Endothelial cell of umbilical vein (primary cell): Measurements from ENCODE around the gene ATP6V1F. TPM values are rescaled to one million over a fixed set of nuclear protein-coding genes. Genes with fewer than 3 reads are reported as not detected.

ENCODE experiments used
- BruUV-seq: library from RNA; stranded (reverse); fragments of 400-500 nt; replicated peaks from 2 replicates; lab custom pipeline; 2021; lab: Mats Ljungman, UMichigan
- CTCF ChIA-PET: fragments of 300-600, 350-600 bp; sonication (Branson Sonifier 250); formaldehyde crosslinking; loops from one replicate; lab custom pipeline; 2021; ENCODE audit warnings: antibody characterized with exemption, inconsistent platforms; lab: Charles Lee
- POLR2A ChIA-PET: fragments of 300-600, 350-600 bp; sonication (Branson Sonifier 250); formaldehyde crosslinking; loops from one replicate; lab custom pipeline; 2021; ENCODE audit warnings: antibody characterized with exemption, inconsistent platforms; lab: Charles Lee
- DNase-seq: peaks from one replicate; pipeline ENCODE4 v3.0.0-alpha.2; 2011; ENCODE audit warnings: low read depth, low spot score
- FAIRE-seq: peaks from 2 replicates; lab custom pipeline; 2011; peaks lifted over from hg19 to GRCh38; lab: Jason Lieb, UNC
- H2AFZ ChIP-seq: 2 replicates; pipeline ENCODE4 v1.6.0; 2012; ENCODE audit warnings: low read depth, low read length, control low read depth, inconsistent platforms
- H3K27ac ChIP-seq: 2 replicates; pipeline ENCODE4 v1.5.1; 2011; ENCODE audit warnings: low read depth, mild to moderate bottlenecking, control low read depth, low read length, moderate library complexity; ENCODE audit not compliant: insufficient read depth
- H3K27me3 ChIP-seq, 2 experiments: 2 replicates each; pipeline versions ENCODE4 v1.6.0 to v1.6.1; 2011; ENCODE audit warnings: low read length in 2 of 2, mixed read lengths in 1 of 2; ENCODE audit not compliant: control insufficient read depth in 2 of 2, insufficient read depth in 2 of 2
- H3K36me3 ChIP-seq, 2 experiments: 2 replicates in 1 of 2; 3 replicates in 1 of 2; pipeline ENCODE4 v1.5.1; 2011; ENCODE audit warnings: low read length in 2 of 2, mild to moderate bottlenecking in 1 of 2, moderate library complexity in 1 of 2; ENCODE audit not compliant: control insufficient read depth in 2 of 2, insufficient read depth in 2 of 2; ENCODE audit errors: extremely low read depth in 1 of 2
- H3K4me1 ChIP-seq: 3 replicates; pipeline ENCODE4 v1.5.1; 2011; ENCODE audit warnings: mild to moderate bottlenecking, low read length; ENCODE audit not compliant: control insufficient read depth, insufficient read depth; ENCODE audit errors: extremely low read depth
- H3K4me2 ChIP-seq: 2 replicates; pipeline ENCODE4 v1.6.1; 2011; ENCODE audit warnings: low read length, control low read depth, mixed read lengths; ENCODE audit not compliant: insufficient read depth
- H3K4me3 ChIP-seq, 3 experiments: fragments of 200-600 bp in 1 of 3; sonication (generic), shearing (Covaris generic) in 1 of 3; replicated peaks in 1 of 3; 2 replicates each; pipeline ENCODE4 v1.5.1; 2011 to 2016; ENCODE audit warnings: control low read depth in 3 of 3, low read length in 3 of 3, mild to moderate bottlenecking in 2 of 3, inconsistent platforms in 1 of 3, low read depth in 1 of 3, moderate library complexity in 1 of 3; ENCODE audit not compliant: insufficient read depth in 1 of 3
- H3K79me2 ChIP-seq: 2 replicates; pipeline ENCODE4 v1.6.0; 2012; ENCODE audit warnings: low read length, inconsistent platforms; ENCODE audit not compliant: control insufficient read depth, insufficient read depth
- H3K9ac ChIP-seq: replicated peaks from 2 replicates; pipeline ENCODE3; 2011; ENCODE audit warnings: low read length, control low read depth; ENCODE audit not compliant: insufficient read depth; ENCODE audit errors: extremely low read depth
- H3K9me1 ChIP-seq: replicated peaks from 3 replicates; pipeline ENCODE4 v1.6.0; 2011; ENCODE audit warnings: mild to moderate bottlenecking, low read length; ENCODE audit not compliant: control insufficient read depth, insufficient read depth; ENCODE audit errors: extremely low read depth
- H3K9me3 ChIP-seq: replicated peaks from 2 replicates; pipeline ENCODE4 v1.5.1; 2012; ENCODE audit warnings: low read length, inconsistent platforms; ENCODE audit not compliant: control insufficient read depth, insufficient read depth
- H4K20me1 ChIP-seq: replicated peaks from 2 replicates; pipeline ENCODE3; 2011; ENCODE audit warnings: mild to moderate bottlenecking, low read length; ENCODE audit not compliant: control insufficient read depth, insufficient read depth; ENCODE audit errors: extremely low read depth
- CTCF ChIP-seq, 2 donors: IDR thresholded peaks; 1 replicate in 1 of 2; 2 replicates in 1 of 2; pipeline ENCODE4 v1.5.1; 2011; ENCODE audit warnings: low read length in 2 of 2, mild to moderate bottlenecking in 2 of 2, moderate library complexity in 2 of 2, control low read depth in 1 of 2, inconsistent platforms in 1 of 2, low read depth in 1 of 2; ENCODE audit not compliant: insufficient read depth in 1 of 2; ENCODE audit errors: extremely low read depth in 1 of 2
- EZH2 ChIP-seq: IDR thresholded peaks from 2 replicates; pipeline ENCODE4 v1.6.1; 2012; ENCODE audit warnings: borderline replicate concordance, low read depth, mild to moderate bottlenecking, moderate library complexity, low read length, inconsistent platforms; ENCODE audit not compliant: severe bottlenecking
- FOS ChIP-seq: IDR thresholded peaks from 2 replicates; pipeline ENCODE4 v1.6.1; 2011; ENCODE audit warnings: mild to moderate bottlenecking, low read length, moderate library complexity, borderline replicate concordance; ENCODE audit not compliant: insufficient read depth
- GATA2 ChIP-seq: IDR thresholded peaks from 2 replicates; pipeline ENCODE4 v1.7.0; 2011; ENCODE audit warnings: low read depth, mild to moderate bottlenecking, moderate library complexity, mixed read lengths, low read length; ENCODE audit not compliant: insufficient read length, insufficient read depth
- JUN ChIP-seq: IDR thresholded peaks from 2 replicates; pipeline ENCODE4 v1.6.1; 2011; ENCODE audit warnings: borderline replicate concordance, low read depth; ENCODE audit not compliant: insufficient read length, insufficient read depth
- MAX ChIP-seq: IDR thresholded peaks from 2 replicates; pipeline ENCODE4 v1.6.1; 2011; ENCODE audit not compliant: insufficient read depth, insufficient read length
- MYC ChIP-seq: IDR thresholded peaks from one replicate; pipeline ENCODE4 v1.6.1; 2011; ENCODE audit warnings: mild to moderate bottlenecking, low read depth, low read length
- POLR2A ChIP-seq: IDR thresholded peaks from 2 replicates; pipeline ENCODE4 v1.6.1; 2012; ENCODE audit warnings: low read depth, mild to moderate bottlenecking, control low read depth, low read length
- POLR2AphosphoS5 ChIP-seq: IDR thresholded peaks from 2 replicates; pipeline ENCODE4 v1.6.1; 2012; ENCODE audit warnings: low read depth, mild to moderate bottlenecking, control low read depth, low read length, moderate library complexity; ENCODE audit not compliant: insufficient read depth
- dilution Hi-C: fragments of 300-500 bp; cut with MboI; formaldehyde crosslinking; loops from one replicate; pipeline ENCODE4 v1.15.0; 2019; ENCODE audit warnings: low sequenced_read_pairs; ENCODE audit not compliant: extremely low pct_ligation_motif_present
- intact Hi-C: fragments of 100-400 bp; cut with micrococcal nuclease; formaldehyde crosslinking; loops from one replicate; pipeline ENCODE4 v1.10.0; 2022
- polyA plus RNA-seq, 4 experiments: library from polyadenylated mRNA; depleted of rRNA in 3 of 4; stranded (reverse) in 3 of 4; unstranded in 1 of 4; fragments of >200 nt; gene quantifications; 2 replicates each; pipeline versions ENCODE4 v1.2.1 to v1.2.3, GENCODE V29; 2011 to 2012; ENCODE audit warnings: missing spikeins in 1 of 4
- total RNA-seq: library from RNA; stranded (reverse); gene quantifications from 2 replicates; pipeline ENCODE4 v1.2.3, GENCODE V29; 2021

Gene ATP6V1F
- total and polyA plus RNA-seq, 2 donors (not counting 3 experiments of a cell fraction or from before 2014, with no cell fraction given), result 156 to 360 TPM

GRCh38 chr7:128899392-128899791, 36.7 kb downstream of the ATP6V1F start:
- ChIA-PET POLR2A (no interaction called here), CTCF (interaction anchor here (1.4 to 2.7 kb wide), 2 partner anchors 16 to 192 kb away, joined by 3 to 11 read pairs; no protein-coding TSS in a partner anchor)
- no peaks in the 10 kb centered on the region for H3K9me3 ChIP-seq
- no peak overlapping the region for H3K9ac ChIP-seq
- intact Hi-C loops, result no loop called here
- DNase-seq (no peak), FAIRE-seq (no peak)
- no peaks in the 10 kb centered on the region for H3K36me3 ChIP-seq
- TF ChIP-seq POLR2A, result no peak
- TF ChIP-seq MYC, result no peak
- TF ChIP-seq EZH2, result no peak
- TF ChIP-seq MAX, result no peak
- no peak for TF ChIP-seq CTCF (IDR thresholded peaks at IDR 0.05; ENCODE audit: extremely low read depth in 1 of 2, insufficient read depth in 1 of 2, low read depth in 1 of 2, low read length in 2 of 2)
- TF ChIP-seq GATA2, result no peak
- TF ChIP-seq POLR2AphosphoS5, result no peak
- no peak for TF ChIP-seq FOS
- TF ChIP-seq JUN, result no peak
- no TSS peak for BruUV-seq
- no peak overlapping the region for H3K27ac ChIP-seq
- no peak overlapping the region for H2AFZ ChIP-seq
- peaks cover 2 to 11% of the 10 kb centered on the region in 2 experiments for H3K27me3 ChIP-seq
- no peaks in the 10 kb centered on the region for H3K4me1 ChIP-seq
- H3K9me1 ChIP-seq, result no peaks in the 10 kb centered on the region
- dilution Hi-C loops, result no loop called here
- H3K79me2 ChIP-seq, result no peaks in the 10 kb centered on the region
- no peaks in the 10 kb centered on the region for H4K20me1 ChIP-seq
- H3K4me2 ChIP-seq, result no peak overlapping the region
- H3K4me3 ChIP-seq, result no peak overlapping the region
